DND-41 (cell line): ENCODE results near the gene ADCY9.

Source experiments
- ATAC-seq: fragments of 200-7000 bp; cut with Tn5 transposase; 3 replicates; pipeline ENCODE4 v1.9.1; 2021; ENCODE audit warnings: low read depth; ENCODE audit not compliant: insufficient read depth
- DNase-seq: peaks from one replicate; pipeline ENCODE4 v3.0.0-alpha.2; 2020
- H2AFZ ChIP-seq: 2 replicates; pipeline ENCODE4 v1.6.0; 2012; ENCODE audit warnings: low read depth, low read length
- H3K27ac ChIP-seq: 2 replicates; pipeline ENCODE4 v1.5.1; 2012; ENCODE audit warnings: low read length, inconsistent platforms
- H3K27me3 ChIP-seq: fragments of 200-600 bp; sonication (generic); 2 replicates; pipeline ENCODE4 v1.6.0; 2012; ENCODE audit warnings: low read length, mild to moderate bottlenecking, inconsistent platforms; ENCODE audit not compliant: insufficient read depth, poor library complexity
- H3K36me3 ChIP-seq: 2 replicates; pipeline ENCODE4 v1.5.1; 2012; ENCODE audit warnings: low read length, inconsistent platforms; ENCODE audit not compliant: insufficient read depth
- H3K4me1 ChIP-seq: 2 replicates; pipeline ENCODE4 v1.5.1; 2012; ENCODE audit warnings: mild to moderate bottlenecking, low read length; ENCODE audit not compliant: insufficient read depth
- H3K4me2 ChIP-seq: 2 replicates; pipeline ENCODE4 v1.6.0; 2012; ENCODE audit warnings: mild to moderate bottlenecking, moderate library complexity, low read length, inconsistent platforms; ENCODE audit not compliant: insufficient read depth
- H3K4me3 ChIP-seq, 2 experiments: fragments of 200-600 bp in 1 of 2; shearing (Covaris generic) in 1 of 2; 2 replicates each; pipeline ENCODE4 v1.5.1; 2012 to 2016; ENCODE audit warnings: inconsistent platforms in 2 of 2, low read length in 2 of 2, mild to moderate bottlenecking in 2 of 2, low read depth in 1 of 2, moderate library complexity in 1 of 2
- H3K79me2 ChIP-seq: 2 replicates; pipeline ENCODE4 v1.6.0; 2012; ENCODE audit warnings: low read length, inconsistent platforms; ENCODE audit not compliant: insufficient read depth
- H3K9ac ChIP-seq: 2 replicates; pipeline ENCODE4 v1.6.0; 2012; ENCODE audit warnings: low read depth, mild to moderate bottlenecking, inconsistent platforms, low read length, moderate library complexity
- H3K9me3 ChIP-seq: 2 replicates; pipeline ENCODE4 v1.5.1; 2012; ENCODE audit warnings: low read length, moderate library complexity, mild to moderate bottlenecking, inconsistent platforms; ENCODE audit not compliant: insufficient read depth, severe bottlenecking
- H4K20me1 ChIP-seq: 2 replicates; pipeline ENCODE4 v1.6.0; 2012; ENCODE audit warnings: low read length; ENCODE audit not compliant: insufficient read depth
- CTCF ChIP-seq: IDR thresholded peaks from 2 replicates; pipeline ENCODE4 v1.5.1; 2012; ENCODE audit warnings: borderline replicate concordance, low read length, moderate library complexity, mild to moderate bottlenecking; ENCODE audit not compliant: poor library complexity, severe bottlenecking; ENCODE audit errors: extremely low read depth
- EZH2 ChIP-seq: IDR thresholded peaks from 3 replicates; pipeline ENCODE4 v1.6.1; 2012; ENCODE audit warnings: borderline replicate concordance, low read depth, mild to moderate bottlenecking, moderate library complexity, low read length, inconsistent platforms; ENCODE audit not compliant: severe bottlenecking

The ADCY9 gene

GRCh38 chr16:4101421-4102219 lies 14.6 kb downstream of the ADCY9 start:
- no peak overlapping the region for H3K4me3 ChIP-seq
- H3K4me2 ChIP-seq = no peak overlapping the region
- DNase-seq = no peak
- no peaks in the 10 kb centered on the region for H3K4me1 ChIP-seq
- H4K20me1 ChIP-seq = no peaks in the 10 kb centered on the region
- TF ChIP-seq CTCF (no peak), EZH2 (no peak)
- H3K9ac ChIP-seq = no peak overlapping the region
- no peak overlapping the region for H2AFZ ChIP-seq
- H3K9me3 ChIP-seq = no peaks in the 10 kb centered on the region
- H3K36me3 ChIP-seq = no peaks in the 10 kb centered on the region
- H3K27me3 ChIP-seq = no peaks in the 10 kb centered on the region
- H3K27ac ChIP-seq = no peak overlapping the region
- H3K79me2 ChIP-seq = no peaks in the 10 kb centered on the region
- no peak for ATAC-seq

GRCh38 chr16:4098501-4098900 lies 17.7 kb downstream of the ADCY9 start:
- H3K9ac ChIP-seq = no peak overlapping the region
- no peak overlapping the region for H3K4me3 ChIP-seq
- no peaks in the 10 kb centered on the region for H3K4me1 ChIP-seq
- DNase-seq (no peak), ATAC-seq (no peak)
- no peak overlapping the region for H3K27ac ChIP-seq
- no peak overlapping the region for H2AFZ ChIP-seq
- TF ChIP-seq CTCF = no peak
- TF ChIP-seq EZH2 = no peak
- no peak overlapping the region for H3K4me2 ChIP-seq
- H3K36me3 ChIP-seq = no peaks in the 10 kb centered on the region
- no peaks in the 10 kb centered on the region for H3K9me3 ChIP-seq
- H3K27me3 ChIP-seq = no peaks in the 10 kb centered on the region
- H4K20me1 ChIP-seq = no peaks in the 10 kb centered on the region
- H3K79me2 ChIP-seq = no peaks in the 10 kb centered on the region

GRCh38 chr16:4097826-4098240 lies 18.4 kb downstream of the ADCY9 start:
- Histone ChIP-seq H3K4me2 (no peak overlapping the region), H3K79me2 (no peaks in the 10 kb centered on the region), H3K36me3 (no peaks in the 10 kb centered on the region), H3K4me1 (no peaks in the 10 kb centered on the region), H2AFZ (no peak overlapping the region), H3K9ac (no peak overlapping the region), H3K4me3 (no peak overlapping the region), H3K27ac (no peak overlapping the region), H3K27me3 (no peaks in the 10 kb centered on the region), H4K20me1 (no peaks in the 10 kb centered on the region), H3K9me3 (no peaks in the 10 kb centered on the region)
- no peak for TF ChIP-seq EZH2
- TF ChIP-seq CTCF = no peak
- DNase-seq = no peak
- no peak for ATAC-seq
